Stimulated activated CD8-positive, alpha-beta memory T cell treated with anti-CD3 and anti-CD28 coated beads, Interleukin-4, amount 100 ng/mL, for 48 hours (primary cell): ENCODE data around the gene SYT9.

Source experiments
- DNase-seq: peaks from one replicate; pipeline ENCODE4 v3.0.0-alpha.2; 2020

Gene SYT9

GRCh38 chr11:7348432-7349304 lies 97.0 kb downstream of the SYT9 start:
- no peak for DNase-seq

- DNase-seq, result no peak
Observed at GRCh38 chr11:7351228-7351627, 99.5 kb downstream of the SYT9 start.

GRCh38 chr11:7353100-7353499 lies 101.4 kb downstream of the SYT9 start:
- peak; percentile 28 for DNase-seq

- no peak for DNase-seq
Observed at GRCh38 chr11:7364660-7365059, 113.0 kb downstream of the SYT9 start.

GRCh38 chr11:7367803-7368202 lies 116.1 kb downstream of the SYT9 start:
- DNase-seq, result no peak

GRCh38 chr11:7376386-7376785 lies 124.7 kb downstream of the SYT9 start:
- no peak for DNase-seq

GRCh38 chr11:7381937-7382336 lies 130.2 kb downstream of the SYT9 start:
- DNase-seq, result no peak

GRCh38 chr11:7383406-7383805 lies 131.7 kb downstream of the SYT9 start:
- DNase-seq, result no peak

GRCh38 chr11:7384691-7385090 lies 133.0 kb downstream of the SYT9 start:
- no peak for DNase-seq

GRCh38 chr11:7385532-7385931 lies 133.8 kb downstream of the SYT9 start:
- DNase-seq, result no peak

- DNase-seq, result no peak
Observed at GRCh38 chr11:7413961-7414915, 162.5 kb downstream of the SYT9 start.

GRCh38 chr11:7414973-7415817 lies 163.5 kb downstream of the SYT9 start:
- no peak for DNase-seq

- DNase-seq, result no peak
Observed at GRCh38 chr11:7416080-7416479, 164.4 kb downstream of the SYT9 start.

- DNase-seq, result no peak
Observed at GRCh38 chr11:7417328-7417727, 165.6 kb downstream of the SYT9 start.

- no peak for DNase-seq
Observed at GRCh38 chr11:7418061-7418460, 166.4 kb downstream of the SYT9 start.

- DNase-seq, result no peak
Observed at GRCh38 chr11:7418906-7419305, 167.2 kb downstream of the SYT9 start.

GRCh38 chr11:7421136-7421535 lies 169.4 kb downstream of the SYT9 start:
- DNase-seq, result no peak

GRCh38 chr11:7422544-7423331 lies 171.0 kb downstream of the SYT9 start:
- DNase-seq, result no peak

- no peak for DNase-seq
Observed at GRCh38 chr11:7423946-7424345, 172.2 kb downstream of the SYT9 start.

- no peak for DNase-seq
Observed at GRCh38 chr11:7427733-7428132, 176.0 kb downstream of the SYT9 start.

- DNase-seq, result no peak
Observed at GRCh38 chr11:7428196-7428595, 176.5 kb downstream of the SYT9 start.

GRCh38 chr11:7430496-7430895 lies 178.8 kb downstream of the SYT9 start:
- DNase-seq, result no peak
